Cardiac fibroblast (primary cell): Measurements from ENCODE around the gene IGSF23.
"Not testable (repeated sequence)": the region's sequence is repeated elsewhere in the genome, so short reads cannot be mapped to it uniquely, and the experiment has no call there.

Experiments used
- DNase-seq, 2 donors: peaks; one replicate each; pipeline versions ENCODE4 v3.0.0 to v3.0.0-alpha.2; 2010; ENCODE audit warnings: low read depth in 2 of 2
- H3K4me3 ChIP-seq, 2 donors: replicated peaks in 1 of 2; 1 replicate in 1 of 2; 2 replicates in 1 of 2; pipeline ENCODE4 v1.5.1; 2011; ENCODE audit warnings: low read depth in 2 of 2, low read length in 2 of 2, mild to moderate bottlenecking in 2 of 2, moderate library complexity in 1 of 2
- TF ChIP-seq, protein P1 (sequence below): IDR thresholded peaks from one replicate; pipeline ENCODE4 v1.5.1; 2011; ENCODE audit warnings: low read depth, mild to moderate bottlenecking, low read length, inconsistent platforms

Gene IGSF23

DNA sequence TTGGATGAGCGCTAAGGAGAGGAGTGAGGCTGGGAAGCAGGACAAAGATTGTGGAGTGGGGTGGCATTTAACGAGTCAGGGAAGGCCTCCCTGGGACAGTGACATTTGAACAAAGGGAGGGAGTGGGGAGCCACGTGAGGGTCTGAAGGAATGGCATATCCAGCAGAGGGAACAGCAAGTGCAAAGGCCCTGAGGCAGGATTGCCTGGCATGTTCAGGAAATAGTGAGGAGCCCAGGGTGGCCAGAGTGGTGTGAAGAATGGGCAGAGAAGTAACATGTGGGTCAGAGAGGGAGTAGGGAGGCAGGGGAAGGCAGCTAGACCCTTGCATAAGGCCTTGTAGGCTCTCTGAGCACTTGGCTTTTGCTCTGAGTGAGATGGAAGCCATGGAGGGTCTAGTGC is 15.4 kb downstream of the IGSF23 start:
- TF ChIP-seq, protein P1, sequence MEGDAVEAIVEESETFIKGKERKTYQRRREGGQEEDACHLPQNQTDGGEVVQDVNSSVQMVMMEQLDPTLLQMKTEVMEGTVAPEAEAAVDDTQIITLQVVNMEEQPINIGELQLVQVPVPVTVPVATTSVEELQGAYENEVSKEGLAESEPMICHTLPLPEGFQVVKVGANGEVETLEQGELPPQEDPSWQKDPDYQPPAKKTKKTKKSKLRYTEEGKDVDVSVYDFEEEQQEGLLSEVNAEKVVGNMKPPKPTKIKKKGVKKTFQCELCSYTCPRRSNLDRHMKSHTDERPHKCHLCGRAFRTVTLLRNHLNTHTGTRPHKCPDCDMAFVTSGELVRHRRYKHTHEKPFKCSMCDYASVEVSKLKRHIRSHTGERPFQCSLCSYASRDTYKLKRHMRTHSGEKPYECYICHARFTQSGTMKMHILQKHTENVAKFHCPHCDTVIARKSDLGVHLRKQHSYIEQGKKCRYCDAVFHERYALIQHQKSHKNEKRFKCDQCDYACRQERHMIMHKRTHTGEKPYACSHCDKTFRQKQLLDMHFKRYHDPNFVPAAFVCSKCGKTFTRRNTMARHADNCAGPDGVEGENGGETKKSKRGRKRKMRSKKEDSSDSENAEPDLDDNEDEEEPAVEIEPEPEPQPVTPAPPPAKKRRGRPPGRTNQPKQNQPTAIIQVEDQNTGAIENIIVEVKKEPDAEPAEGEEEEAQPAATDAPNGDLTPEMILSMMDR, result no peak
- H3K4me3 ChIP-seq, result no peak overlapping the region
- DNase-seq, result no peak

GRCh38 chr19:44631611-44632010 is 18.2 kb downstream of the IGSF23 start:
- DNase-seq, H3K4me3 ChIP-seq: not testable (repeated sequence)

GRCh38 chr19:44634058-44634457 is 20.7 kb downstream of the IGSF23 start:
- not testable (repeated sequence) for H3K4me3 ChIP-seq, DNase-seq

DNA sequence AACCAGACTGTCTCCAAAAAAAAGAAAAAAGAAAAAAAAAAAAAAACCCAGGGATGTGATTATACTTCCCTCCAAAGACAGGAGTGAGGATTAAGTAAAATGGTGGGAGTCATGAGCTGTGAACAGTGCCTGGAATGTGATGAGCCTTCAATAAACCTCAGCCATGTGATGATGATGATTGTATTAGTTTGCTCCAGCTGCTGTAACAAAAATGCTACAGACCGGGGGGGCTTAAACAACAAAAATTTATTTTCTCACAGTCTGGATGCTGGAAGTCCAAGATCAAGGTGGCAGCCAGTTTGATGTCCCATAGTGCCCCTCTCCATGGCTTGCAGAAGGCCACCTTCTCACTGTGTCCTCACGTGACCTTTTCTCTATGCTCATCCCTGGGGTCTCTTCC is 21.4 kb downstream of the IGSF23 start:
- DNase-seq, result no peak
- H3K4me3 ChIP-seq, result no peak overlapping the region
- TF ChIP-seq, protein P1, result no peak

- TF ChIP-seq, protein P1, result no peak
- DNase-seq, result peak; percentile 31 to 72
- H3K4me3 ChIP-seq, result no peak overlapping the region
Measured at GRCh38 chr19:44635581-44636438, 22.4 kb downstream of the IGSF23 start.

- H3K4me3 ChIP-seq, result no peak overlapping the region
- no peak for DNase-seq
- TF ChIP-seq, protein P1, result no peak
Measured at GRCh38 chr19:44636439-44637389, 23.4 kb downstream of the IGSF23 start.

GRCh38 chr19:44637390-44637764 is 24.0 kb downstream of the IGSF23 start:
- TF ChIP-seq, protein P1, result no peak
- DNase-seq, result no peak
- no peak overlapping the region for H3K4me3 ChIP-seq
